GM18507 (cell line): ENCODE data around the gene TMEM190.
"Not testable (repeated sequence)": the region's sequence is repeated elsewhere in the genome, so short reads cannot be mapped to it uniquely, and the experiment has no call there.

ENCODE experiments used
- DNase-seq: peaks from one replicate; pipeline ENCODE4 v3.0.0; 2011; ENCODE audit warnings: low read depth; ENCODE audit not compliant: insufficient read length; ENCODE audit errors: extremely low spot score
- FAIRE-seq: peaks from 2 replicates; lab custom pipeline; 2011; peaks lifted over from hg19 to GRCh38; lab: Jason Lieb, UNC

Gene TMEM190

GRCh38 chr19:55376241-55376933, at the start of gene TMEM190:
TSS of gene TMEM190 (plus strand) at chr19:55376826. CDS start at chr19:55376854, 28 bp downstream.
- DNase-seq (no peak), FAIRE-seq (no peak)

- not testable (repeated sequence) for DNase-seq, FAIRE-seq
These were observed 47.8 kb upstream of the TMEM190 start for GRCh38 chr19:55328774-55329318.

- FAIRE-seq, DNase-seq: not testable (repeated sequence)
These were observed 46.8 kb upstream of the TMEM190 start for GRCh38 chr19:55329791-55330190.

- DNase-seq = no peak
- FAIRE-seq = no peak
These were observed 42.8 kb upstream of the TMEM190 start for GRCh38 chr19:55333870-55334269.

GRCh38 chr19:55336101-55336500, 40.5 kb upstream of the TMEM190 start:
- no peak for FAIRE-seq
- DNase-seq = no peak

- FAIRE-seq = peak; percentile 100
These were observed 37.3 kb upstream of the TMEM190 start, which contains the start of gene KMT5C for GRCh38 chr19:55339105-55339888. TSS of gene KMT5C (plus strand) at chr19:55339876. CDS start at chr19:55341937, 2,061 bp downstream.

GRCh38 chr19:55339889-55340783, 36.5 kb upstream of the TMEM190 start:
- FAIRE-seq (no peak), DNase-seq (no peak)

More at GRCh38 chr19:55339105-55339888, 37.3 kb upstream of the TMEM190 start, which contains the start of gene KMT5C:
- DNase-seq = peak; percentile 98

- no peak for FAIRE-seq
- no peak for DNase-seq
These were observed 35.9 kb upstream of the TMEM190 start for GRCh38 chr19:55340784-55341147.

- FAIRE-seq (peak; percentile 89), DNase-seq (peak; percentile 74)
These were observed 35.4 kb upstream of the TMEM190 start for GRCh38 chr19:55341171-55341588.

- DNase-seq = no peak
- FAIRE-seq = no peak
These were observed 34.8 kb upstream of the TMEM190 start for GRCh38 chr19:55341595-55342531.

- FAIRE-seq = no peak
- DNase-seq = no peak
These were observed 32.2 kb upstream of the TMEM190 start for GRCh38 chr19:55344444-55344843.

GRCh38 chr19:55345101-55345817, 31.4 kb upstream of the TMEM190 start:
- DNase-seq (no peak), FAIRE-seq (no peak)

GRCh38 chr19:55345818-55346724, 30.6 kb upstream of the TMEM190 start:
- no peak for FAIRE-seq
- no peak for DNase-seq

GRCh38 chr19:55346725-55347441, 29.7 kb upstream of the TMEM190 start:
- DNase-seq (no peak), FAIRE-seq (no peak)

GRCh38 chr19:55347442-55348009, 29.1 kb upstream of the TMEM190 start:
- FAIRE-seq = no peak
- no peak for DNase-seq
